A673 (cell line): ENCODE data around the gene TRMT61A. TPM values are rescaled to one million over a fixed set of nuclear protein-coding genes. Genes with fewer than 3 reads are reported as not detected.

Source experiments
- BruUV-seq: library from RNA; stranded (reverse); fragments of 400-500 nt; replicated peaks from 2 replicates; lab custom pipeline; 2021; lab: Mats Ljungman, UMichigan
- CTCF ChIA-PET: fragments of 300-600 bp; sonication (Branson Sonifier 250); formaldehyde crosslinking; loops from one replicate; lab custom pipeline; 2022; ENCODE audit warnings: antibody characterized with exemption; lab: Charles Lee
- POLR2A ChIA-PET: fragments of 300-600 bp; sonication (Branson Sonifier 250); formaldehyde crosslinking; loops from one replicate; lab custom pipeline; 2022; ENCODE audit warnings: antibody characterized with exemption; ENCODE audit not compliant: low non-redundant PET; lab: Charles Lee
- DNase-seq: peaks from one replicate; pipeline ENCODE4 v3.0.0-alpha.2; 2015; ENCODE audit warnings: low spot score
- H3K27ac ChIP-seq: fragments of 200-600 bp; sonication (generic); 2 replicates; pipeline ENCODE4 v1.5.1; 2016; ENCODE audit warnings: mixed run types, low read depth, mild to moderate bottlenecking, mixed read lengths, antibody characterized with exemption, low read length; ENCODE audit not compliant: poor library complexity, severe bottlenecking
- H3K27me3 ChIP-seq: fragments of 200-600 bp; sonication (generic); replicated peaks from 2 replicates; pipeline ENCODE4 v1.6.1; 2017; ENCODE audit warnings: mixed run types, low read depth, mild to moderate bottlenecking, mixed read lengths, antibody characterized with exemption, low read length; ENCODE audit not compliant: insufficient read depth, poor library complexity
- H3K36me3 ChIP-seq: fragments of 200-600 bp; sonication (generic); 2 replicates; pipeline ENCODE4 v1.6.1; 2016; ENCODE audit warnings: mixed run types, mild to moderate bottlenecking, mixed read lengths, antibody characterized with exemption, low read length; ENCODE audit not compliant: insufficient read depth, poor library complexity, severe bottlenecking
- H3K4me1 ChIP-seq: fragments of 200-600 bp; sonication (generic); 2 replicates; pipeline ENCODE4 v1.6.1; 2017; ENCODE audit warnings: mixed run types, mild to moderate bottlenecking, mixed read lengths, antibody characterized with exemption, low read length; ENCODE audit not compliant: insufficient read depth, poor library complexity, severe bottlenecking
- H3K4me3 ChIP-seq: fragments of 200-600 bp; sonication (generic); 2 replicates; pipeline ENCODE4 v1.5.1; 2016; ENCODE audit warnings: low read depth, mixed run types, mild to moderate bottlenecking, mixed read lengths, low read length; ENCODE audit not compliant: poor library complexity, severe bottlenecking
- H3K9me3 ChIP-seq: fragments of 200-600 bp; sonication (generic); 2 replicates; pipeline ENCODE4 v1.6.1; 2016; ENCODE audit warnings: mixed run types, low read depth, mild to moderate bottlenecking, mixed read lengths, antibody characterized with exemption, low read length; ENCODE audit not compliant: poor library complexity, severe bottlenecking
- EZH2 ChIP-seq: fragments of 200-600 bp; sonication (generic); IDR thresholded peaks from 2 replicates; pipeline ENCODE4 v1.6.1; 2017; ENCODE audit warnings: borderline replicate concordance, low read depth, mild to moderate bottlenecking, mixed read lengths, antibody characterized with exemption, low read length; ENCODE audit not compliant: poor library complexity, severe bottlenecking
- intact Hi-C: fragments of 100-400 bp; cut with micrococcal nuclease; formaldehyde crosslinking; loops from one replicate; pipeline ENCODE4 v1.10.0; 2022; ENCODE audit not compliant: unreplicated experiment
- total RNA-seq: library from RNA; stranded (reverse); gene quantifications from 2 replicates; pipeline ENCODE4 v1.2.3, GENCODE V29; 2021
- TF ChIP-seq, protein P1 (sequence below): fragments of 300-800, 200-600 bp; sonication (generic); conservative IDR thresholded peaks from 2 replicates; pipeline ENCODE4 v1.5.1; 2017; ENCODE audit warnings: low read depth, mild to moderate bottlenecking, antibody characterized with exemption, low read length, moderate library complexity, mixed read lengths

Gene TRMT61A
- total RNA-seq, 1 experiment from 2014 or later: 23.6 TPM

DNA sequence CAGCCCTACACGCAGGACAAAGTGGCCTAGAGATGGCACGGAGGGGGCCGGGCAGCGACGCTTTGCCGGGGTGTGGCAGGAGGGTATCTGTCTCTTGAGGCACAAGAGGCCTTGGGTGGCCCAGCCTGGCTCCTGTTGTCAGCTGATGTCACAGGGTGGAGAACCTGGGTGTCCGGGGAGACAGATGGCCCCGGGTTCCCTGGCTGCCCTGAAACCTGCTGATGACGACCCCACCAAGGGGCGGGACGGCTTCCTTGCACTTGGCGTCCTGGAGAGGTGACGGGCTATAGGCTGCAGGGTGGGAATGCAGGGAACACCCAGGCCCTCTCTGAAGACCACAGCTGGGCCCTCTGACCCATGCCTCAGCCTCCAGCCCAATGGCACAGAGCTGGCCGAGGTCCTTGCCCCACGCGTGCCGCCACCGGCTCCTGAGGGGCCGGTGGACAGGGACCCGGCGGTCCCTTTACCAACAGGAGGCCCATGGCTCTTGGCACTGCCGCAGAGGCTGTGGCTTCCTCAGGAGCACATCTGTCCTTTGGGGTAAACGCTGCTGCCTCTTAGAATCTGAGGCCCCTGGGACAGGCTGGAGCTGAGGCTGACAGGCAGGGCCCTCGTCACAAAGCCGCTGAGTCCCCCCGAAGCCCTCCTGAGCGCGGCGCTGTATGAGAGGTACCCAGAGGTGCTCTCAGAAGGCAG is 16.4 kb downstream of the TRMT61A start:
- BruUV-seq: no TSS peak
- POLR2A ChIA-PET: no interaction called here
- H3K4me1 ChIP-seq: peaks cover 38% of the 10 kb centered on the region
- intact Hi-C loops: loop anchor here (5.0 kb wide), 1 partner anchor 43 kb away; no protein-coding TSS in a partner anchor
- no peak for DNase-seq
- H3K36me3 ChIP-seq: no peaks in the 10 kb centered on the region
- H3K4me3 ChIP-seq: no peak overlapping the region
- H3K27ac ChIP-seq: peak overlapping the region; percentile 52
- H3K9me3 ChIP-seq: no peaks in the 10 kb centered on the region
- CTCF ChIA-PET: interaction anchor here (0.6 to 2.3 kb wide), 3 partner anchors 27 to 478 kb away, joined by 4 to 8 read pairs (median 5); no protein-coding TSS in a partner anchor
- TF ChIP-seq, protein P1, sequence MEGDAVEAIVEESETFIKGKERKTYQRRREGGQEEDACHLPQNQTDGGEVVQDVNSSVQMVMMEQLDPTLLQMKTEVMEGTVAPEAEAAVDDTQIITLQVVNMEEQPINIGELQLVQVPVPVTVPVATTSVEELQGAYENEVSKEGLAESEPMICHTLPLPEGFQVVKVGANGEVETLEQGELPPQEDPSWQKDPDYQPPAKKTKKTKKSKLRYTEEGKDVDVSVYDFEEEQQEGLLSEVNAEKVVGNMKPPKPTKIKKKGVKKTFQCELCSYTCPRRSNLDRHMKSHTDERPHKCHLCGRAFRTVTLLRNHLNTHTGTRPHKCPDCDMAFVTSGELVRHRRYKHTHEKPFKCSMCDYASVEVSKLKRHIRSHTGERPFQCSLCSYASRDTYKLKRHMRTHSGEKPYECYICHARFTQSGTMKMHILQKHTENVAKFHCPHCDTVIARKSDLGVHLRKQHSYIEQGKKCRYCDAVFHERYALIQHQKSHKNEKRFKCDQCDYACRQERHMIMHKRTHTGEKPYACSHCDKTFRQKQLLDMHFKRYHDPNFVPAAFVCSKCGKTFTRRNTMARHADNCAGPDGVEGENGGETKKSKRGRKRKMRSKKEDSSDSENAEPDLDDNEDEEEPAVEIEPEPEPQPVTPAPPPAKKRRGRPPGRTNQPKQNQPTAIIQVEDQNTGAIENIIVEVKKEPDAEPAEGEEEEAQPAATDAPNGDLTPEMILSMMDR: no peak
- TF ChIP-seq EZH2: no peak
- H3K27me3 ChIP-seq: no peaks in the 10 kb centered on the region

DNA sequence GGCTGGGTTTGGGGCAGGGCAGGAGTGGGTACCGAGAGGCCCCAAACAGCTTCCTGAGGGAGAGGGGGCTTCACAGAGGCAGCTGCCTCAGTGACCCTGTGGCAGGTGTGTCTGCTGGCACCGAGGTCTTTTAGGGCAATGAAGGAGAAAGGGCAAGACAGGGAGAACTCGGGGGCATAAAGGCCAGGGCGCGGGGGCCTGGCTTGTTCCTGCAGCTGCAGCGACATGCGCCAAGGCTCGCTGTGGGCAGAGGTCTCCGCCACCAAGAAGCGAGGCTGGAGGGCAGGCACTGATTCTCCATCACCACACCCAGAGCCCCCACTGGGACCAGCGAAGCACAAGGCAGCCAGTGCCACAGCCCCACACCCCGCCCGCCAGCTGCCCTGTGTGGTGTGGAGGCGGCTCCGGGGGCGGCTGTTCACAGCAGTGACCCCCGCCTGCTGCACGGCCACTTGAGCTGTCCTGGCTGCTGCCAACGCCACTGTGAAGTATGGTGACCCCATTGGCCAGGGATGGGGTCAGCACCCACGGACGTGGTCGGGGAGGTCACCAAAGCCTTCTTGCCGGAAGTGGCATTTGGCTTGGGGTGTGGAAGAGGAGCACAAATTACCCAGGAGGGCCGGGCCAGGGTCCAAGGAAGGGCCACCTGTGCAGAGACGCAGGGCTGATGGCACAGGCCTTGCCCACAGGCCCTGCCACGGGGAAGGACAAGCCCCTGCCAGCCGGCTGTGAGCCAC is 17.1 kb downstream of the TRMT61A start:
- ChIA-PET POLR2A (no interaction called here), CTCF (interaction anchor here (0.6 to 2.3 kb wide), 3 partner anchors 28 to 478 kb away, joined by 4 to 8 read pairs (median 5); no protein-coding TSS in a partner anchor)
- H3K27ac ChIP-seq: no peak overlapping the region
- no peaks in the 10 kb centered on the region for H3K27me3 ChIP-seq
- no peaks in the 10 kb centered on the region for H3K9me3 ChIP-seq
- TF ChIP-seq, protein P1: no peak
- TF ChIP-seq EZH2: no peak
- intact Hi-C loops: loop anchor here (1.0 to 5.0 kb wide), 2 partner anchors 28 to 44 kb away; no protein-coding TSS in a partner anchor
- H3K4me1 ChIP-seq: peaks cover 31% of the 10 kb centered on the region
- H3K36me3 ChIP-seq: no peaks in the 10 kb centered on the region
- DNase-seq: no peak
- no peak overlapping the region for H3K4me3 ChIP-seq
- no TSS peak for BruUV-seq

DNA sequence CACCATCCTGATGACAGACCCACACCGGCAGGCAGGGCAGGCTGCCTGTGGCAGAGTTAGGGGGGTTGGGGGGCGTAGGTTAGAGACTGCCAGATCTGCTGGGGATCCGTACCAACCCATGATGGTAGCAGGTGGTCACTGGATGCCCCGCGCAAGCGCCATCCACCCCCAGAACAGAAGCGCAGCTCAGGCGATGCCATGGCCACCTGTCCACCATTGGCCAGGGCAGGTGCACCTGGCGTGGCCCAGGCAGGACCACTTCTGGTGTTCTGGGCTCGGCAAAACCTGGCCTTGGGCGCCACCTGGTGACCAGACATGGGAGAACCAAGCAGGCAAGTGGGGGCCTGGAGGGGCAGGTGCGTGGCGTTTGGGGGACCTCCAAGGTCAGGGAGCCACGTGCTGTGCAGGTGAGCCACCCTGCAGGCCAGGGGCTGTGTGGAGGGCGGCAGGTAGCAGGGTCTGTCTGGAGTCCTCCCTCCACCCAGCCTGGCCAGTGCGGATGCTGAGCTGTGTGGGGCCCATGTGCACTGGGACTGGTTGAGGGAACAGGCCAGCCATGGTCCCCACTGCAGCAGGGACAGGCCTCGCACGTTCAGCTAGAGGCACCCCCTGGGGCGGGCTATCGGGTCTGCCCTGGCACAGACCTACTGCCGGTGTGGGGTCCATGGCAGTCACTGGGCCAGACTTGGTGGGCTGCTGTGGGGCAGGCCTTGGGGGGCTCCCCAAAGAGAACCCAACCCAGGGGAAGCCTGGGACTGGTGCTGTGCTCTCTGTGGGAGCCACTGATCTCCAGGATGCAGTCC is 17.9 kb downstream of the TRMT61A start:
- no peak for TF ChIP-seq EZH2
- TF ChIP-seq, protein P1: peak; percentile 99
- POLR2A ChIA-PET: no interaction called here
- H3K27ac ChIP-seq: no peak overlapping the region
- peaks cover 30% of the 10 kb centered on the region for H3K4me1 ChIP-seq
- H3K4me3 ChIP-seq: no peak overlapping the region
- H3K27me3 ChIP-seq: no peaks in the 10 kb centered on the region
- intact Hi-C loops: loop anchor here (1.0 to 5.0 kb wide), 2 partner anchors 29 to 45 kb away; no protein-coding TSS in a partner anchor
- no TSS peak for BruUV-seq
- no peaks in the 10 kb centered on the region for H3K36me3 ChIP-seq
- CTCF ChIA-PET: interaction anchor here (0.6 to 2.3 kb wide), 5 partner anchors 10 to 383 kb away, joined by 3 to 9 read pairs (median 5); no protein-coding TSS in a partner anchor
- DNase-seq: peak; percentile 64
- H3K9me3 ChIP-seq: no peaks in the 10 kb centered on the region
